ENCODE results near the gene WNT4. TPM values are rescaled to one million over a fixed set of nuclear protein-coding genes. Genes with fewer than 3 reads are reported as not detected.

WNT4 gene
- total and polyA plus RNA-seq, 7 donors, result 0.10 to 5.6 (median 0.44) TPM

- no peak for ATAC-seq
Measured at GRCh38 chr1:22122273-22123070, 20.4 kb downstream of the WNT4 start.

DNA sequence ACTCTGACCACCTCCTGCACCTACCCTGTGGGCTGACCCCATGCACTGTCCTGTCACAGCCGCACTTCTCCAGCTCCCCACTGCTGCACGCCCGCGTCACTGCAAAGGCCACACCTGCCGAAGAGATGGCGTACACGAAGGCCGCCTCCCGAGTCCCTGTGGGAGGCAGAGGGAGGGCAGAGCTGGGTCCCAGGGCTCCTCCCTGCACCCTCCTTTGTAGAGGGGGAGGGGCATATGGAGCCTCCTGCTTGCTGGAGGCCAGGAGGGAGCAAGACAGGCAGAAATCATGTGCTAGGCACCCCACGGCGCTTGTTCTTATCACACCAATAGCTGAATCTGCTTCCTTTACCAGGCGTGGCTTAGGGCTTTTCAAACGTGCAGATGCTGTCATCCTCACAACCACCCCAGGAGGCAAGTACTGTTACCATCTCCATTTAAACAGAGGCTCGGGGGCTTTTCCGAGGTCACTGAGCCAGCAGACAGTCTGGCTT lies 21.4 kb downstream of the WNT4 start:
- no peaks in the 10 kb centered on the region for H3K27me3 ChIP-seq (ENCODE audit: insufficient read depth in 3 of 3, low read length in 2 of 3)
- H3K27ac ChIP-seq, result no peak overlapping the region
- WGBS, 3 donors, result 71 to 81% (median 78%) methylated on average over 15 of the region's 15 CpGs
- intact Hi-C loops (cut with DNase I), result no loop called here
- H3K4me3 ChIP-seq, result no peak overlapping the region
- DNase-seq, result no peak
- H3K9me3 ChIP-seq, result no peaks in the 10 kb centered on the region
- no peak for ATAC-seq
- TF ChIP-seq, protein P1, sequence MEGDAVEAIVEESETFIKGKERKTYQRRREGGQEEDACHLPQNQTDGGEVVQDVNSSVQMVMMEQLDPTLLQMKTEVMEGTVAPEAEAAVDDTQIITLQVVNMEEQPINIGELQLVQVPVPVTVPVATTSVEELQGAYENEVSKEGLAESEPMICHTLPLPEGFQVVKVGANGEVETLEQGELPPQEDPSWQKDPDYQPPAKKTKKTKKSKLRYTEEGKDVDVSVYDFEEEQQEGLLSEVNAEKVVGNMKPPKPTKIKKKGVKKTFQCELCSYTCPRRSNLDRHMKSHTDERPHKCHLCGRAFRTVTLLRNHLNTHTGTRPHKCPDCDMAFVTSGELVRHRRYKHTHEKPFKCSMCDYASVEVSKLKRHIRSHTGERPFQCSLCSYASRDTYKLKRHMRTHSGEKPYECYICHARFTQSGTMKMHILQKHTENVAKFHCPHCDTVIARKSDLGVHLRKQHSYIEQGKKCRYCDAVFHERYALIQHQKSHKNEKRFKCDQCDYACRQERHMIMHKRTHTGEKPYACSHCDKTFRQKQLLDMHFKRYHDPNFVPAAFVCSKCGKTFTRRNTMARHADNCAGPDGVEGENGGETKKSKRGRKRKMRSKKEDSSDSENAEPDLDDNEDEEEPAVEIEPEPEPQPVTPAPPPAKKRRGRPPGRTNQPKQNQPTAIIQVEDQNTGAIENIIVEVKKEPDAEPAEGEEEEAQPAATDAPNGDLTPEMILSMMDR (IDR thresholded peaks at IDR 0.05), result no peak
- H3K4me1 ChIP-seq, result no peaks in the 10 kb centered on the region
- H3K36me3 ChIP-seq (ENCODE audit: insufficient read depth in 1 of 2, low read depth in 1 of 2), result peaks cover 0 to 27% of the 10 kb centered on the region in 2 donors

More at GRCh38 chr1:22122273-22123070, 20.4 kb downstream of the WNT4 start:
- 72 to 86% (median 81%) methylated on average over 21 of the region's 21 CpGs for WGBS, 3 donors
- Histone ChIP-seq H3K4me3 (no peak overlapping the region), H3K36me3 (ENCODE audit: insufficient read depth in 1 of 2, low read depth in 1 of 2) (peaks cover 0 to 27% of the 10 kb centered on the region in 2 donors), H3K9me3 (no peaks in the 10 kb centered on the region), H3K27ac (no peak overlapping the region), H3K27me3 (ENCODE audit: insufficient read depth in 3 of 3, low read length in 2 of 3) (no peaks in the 10 kb centered on the region), H3K4me1 (no peaks in the 10 kb centered on the region)
- peak in 1 of 2 donors; percentile 27 for DNase-seq
- intact Hi-C loops (cut with DNase I), result no loop called here
- TF ChIP-seq, protein P1 (IDR thresholded peaks at IDR 0.05), result no peak

- 60 to 75% (median 66%) methylated on average over 11 of the region's 11 CpGs for WGBS, 3 donors
- Histone ChIP-seq H3K4me1 (no peaks in the 10 kb centered on the region), H3K27ac (no peak overlapping the region), H3K4me3 (no peak overlapping the region), H3K9me3 (no peaks in the 10 kb centered on the region), H3K27me3 (ENCODE audit: insufficient read depth in 3 of 3, low read length in 2 of 3) (no peaks in the 10 kb centered on the region), H3K36me3 (ENCODE audit: insufficient read depth in 1 of 2, low read depth in 1 of 2) (peaks cover 0 to 27% of the 10 kb centered on the region in 2 donors)
- intact Hi-C loops (cut with DNase I), result no loop called here
- no peak for ATAC-seq
- DNase-seq, result no peak
- TF ChIP-seq, protein P1 (IDR thresholded peaks at IDR 0.05), result no peak
Measured at GRCh38 chr1:22120469-22120790, 22.5 kb downstream of the WNT4 start.

DNA sequence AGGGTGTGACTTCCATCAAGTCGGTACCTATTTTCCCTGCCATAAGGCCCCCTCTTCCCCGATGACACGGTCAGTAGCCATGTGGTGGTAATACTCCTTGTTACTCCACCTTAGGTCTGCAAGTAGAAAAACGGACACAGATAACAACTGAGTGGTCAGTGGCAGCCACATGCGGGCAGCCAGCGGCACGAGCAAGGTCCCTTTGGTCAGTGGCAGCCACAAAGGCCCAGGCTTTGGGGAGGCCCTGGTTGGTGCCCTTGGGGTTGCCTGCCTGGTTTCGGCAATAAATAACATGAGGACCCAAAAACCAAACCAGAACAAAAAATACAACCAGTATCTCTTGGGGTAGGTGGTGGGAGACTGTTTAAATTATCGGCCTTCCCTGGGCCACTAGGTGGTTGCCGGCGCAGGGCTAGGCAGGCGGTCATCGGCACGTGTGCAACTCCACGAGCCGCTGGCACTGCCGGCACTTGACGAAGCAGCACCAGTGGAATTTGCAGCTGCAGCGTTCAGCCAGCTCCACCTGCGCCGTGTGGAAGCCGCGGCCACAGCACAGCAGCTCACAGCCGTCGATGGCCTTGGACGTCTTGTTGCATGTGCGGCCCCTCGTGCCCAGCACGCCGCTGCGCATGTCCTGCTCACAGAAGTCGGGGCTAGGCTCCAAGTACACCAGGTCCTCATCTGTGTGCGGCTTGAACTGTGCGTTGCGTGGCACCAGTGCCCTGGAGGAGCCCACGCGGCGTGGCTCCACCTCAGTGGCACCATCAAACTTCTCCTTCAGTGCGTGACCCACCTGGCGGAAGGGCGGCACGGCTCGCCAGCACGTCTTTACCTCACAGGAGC lies 23.1 kb downstream of the WNT4 start:
- no peaks in the 10 kb centered on the region for H3K9me3 ChIP-seq
- ATAC-seq, result no peak
- no peaks in the 10 kb centered on the region for H3K27me3 ChIP-seq (ENCODE audit: insufficient read depth in 3 of 3, low read length in 2 of 3)
- peaks cover 0 to 31% of the 10 kb centered on the region in 2 donors for H3K36me3 ChIP-seq (ENCODE audit: insufficient read depth in 1 of 2, low read depth in 1 of 2)
- no peak overlapping the region for H3K27ac ChIP-seq
- TF ChIP-seq, protein P1 (IDR thresholded peaks at IDR 0.05), result no peak
- intact Hi-C loops (cut with DNase I), result no loop called here
- WGBS, 3 donors, result 90 to 95% (median 94%) methylated on average over 44 of the region's 44 CpGs
- no peak for DNase-seq
- no peak overlapping the region for H3K4me3 ChIP-seq
- H3K4me1 ChIP-seq, result no peaks in the 10 kb centered on the region
